GM23338 (cell line): Measurements from ENCODE around the gene SLC25A4. TPM values are rescaled to one million over a fixed set of nuclear protein-coding genes. Genes with fewer than 3 reads are reported as not detected.

Experiments
- ATAC-seq: fragments of 200-7000 bp; cut with Tn5 transposase; 3 replicates; pipeline ENCODE4 v1.9.1; 2020
- DNase-seq: peaks from one replicate; pipeline ENCODE4 v3.0.0-alpha.2; 2015; ENCODE audit warnings: low spot score
- H2AFZ ChIP-seq: fragments of 200-600 bp; sonication (generic); 2 replicates; pipeline ENCODE4 v1.8.0; 2016; ENCODE audit warnings: antibody characterized with exemption, mild to moderate bottlenecking, moderate library complexity
- H3F3A ChIP-seq: fragments of 200-600 bp; sonication (generic); replicated peaks from 2 replicates; pipeline ENCODE4 v1.8.0; 2017; ENCODE audit warnings: antibody characterized with exemption, mixed run types, low read depth
- H3K27ac ChIP-seq: fragments of 200-600 bp; sonication (generic); 2 replicates; pipeline ENCODE4 v1.6.1; 2016; ENCODE audit warnings: low read depth
- H3K27me3 ChIP-seq: fragments of 200-600 bp; sonication (generic); 2 replicates; pipeline ENCODE4 v1.8.0; 2016; ENCODE audit warnings: mild to moderate bottlenecking, mixed run types, moderate library complexity; ENCODE audit not compliant: insufficient read depth
- H3K36me3 ChIP-seq: fragments of 200-600 bp; sonication (generic); 2 replicates; pipeline ENCODE4 v1.8.0; 2016; ENCODE audit warnings: mild to moderate bottlenecking; ENCODE audit not compliant: insufficient read depth
- H3K4me1 ChIP-seq: fragments of 200-600 bp; sonication (generic); 2 replicates; pipeline ENCODE4 v1.8.0; 2016; ENCODE audit warnings: mild to moderate bottlenecking, moderate library complexity; ENCODE audit not compliant: insufficient read depth
- H3K4me2 ChIP-seq: fragments of 200-600 bp; sonication (generic); 2 replicates; pipeline ENCODE4 v1.7.1; 2017; ENCODE audit warnings: mixed run types
- H3K4me3 ChIP-seq: fragments of 200-600 bp; sonication (generic); 2 replicates; pipeline ENCODE4 v1.6.1; 2016; ENCODE audit warnings: mixed run types
- H3K79me2 ChIP-seq: fragments of 200-600 bp; sonication (generic); replicated peaks from 2 replicates; pipeline ENCODE4 v1.8.0; 2017; ENCODE audit warnings: mild to moderate bottlenecking; ENCODE audit not compliant: insufficient read depth
- H3K9me2 ChIP-seq: fragments of 200-600 bp; sonication (generic); 2 replicates; pipeline ENCODE4 v1.8.0; 2017; ENCODE audit not compliant: insufficient read depth
- H4K20me1 ChIP-seq: fragments of 200-600 bp; sonication (generic); replicated peaks from 2 replicates; pipeline ENCODE4 v1.8.0; 2017; ENCODE audit warnings: mild to moderate bottlenecking; ENCODE audit not compliant: insufficient read depth
- H3K27ac Mint-ChIP-seq: 2 replicates; pipeline ENCODE4 v1.8.0; 2020; ENCODE audit warnings: inconsistent platforms, mild to moderate bottlenecking, moderate library complexity, mixed read lengths
- H3K27me3 Mint-ChIP-seq: 3 replicates; pipeline ENCODE4 v1.8.0; 2022; ENCODE audit warnings: low read depth, mild to moderate bottlenecking, moderate library complexity, mixed read lengths, inconsistent platforms; ENCODE audit not compliant: insufficient read depth, poor library complexity
- H3K36me3 Mint-ChIP-seq: 3 replicates; pipeline ENCODE4 v1.8.0; 2021; ENCODE audit warnings: low read depth, mild to moderate bottlenecking, inconsistent platforms, moderate library complexity, mixed read lengths
- H3K4me1 Mint-ChIP-seq: 3 replicates; pipeline ENCODE4 v1.8.0; 2020; ENCODE audit warnings: mild to moderate bottlenecking, inconsistent platforms, mixed read lengths
- H3K4me3 Mint-ChIP-seq: 3 replicates; pipeline ENCODE4 v1.8.0; 2021; ENCODE audit warnings: moderate library complexity, mild to moderate bottlenecking, inconsistent platforms, mixed read lengths
- H3K9me3 Mint-ChIP-seq: 3 replicates; pipeline ENCODE4 v1.8.0; 2020; ENCODE audit warnings: moderate library complexity, mild to moderate bottlenecking, inconsistent platforms, mixed read lengths
- CREB1 ChIP-seq: fragments of 250-450 bp; sonication (Bioruptor Pico); IDR thresholded peaks from 2 replicates; pipeline ENCODE4 v1.5.0; 2020; ENCODE audit warnings: low read depth, mild to moderate bottlenecking, moderate library complexity
- EZH2 ChIP-seq: fragments of 200-600 bp; sonication (generic); IDR thresholded peaks from one replicate; pipeline ENCODE4 v1.8.0; 2017; ENCODE audit warnings: antibody characterized with exemption, mild to moderate bottlenecking, low read depth; ENCODE audit not compliant: unreplicated experiment
- EZH2phosphoT487 ChIP-seq: fragments of 200-600 bp; sonication (generic); IDR thresholded peaks from one replicate; pipeline ENCODE4 v1.8.1; 2018; ENCODE audit warnings: antibody characterized with exemption; ENCODE audit not compliant: unreplicated experiment
- JUNB ChIP-seq: IDR thresholded peaks from one replicate; pipeline ENCODE4 v1.6.1; 2016; ENCODE audit warnings: antibody characterized with exemption; ENCODE audit not compliant: unreplicated experiment
- POLR2AphosphoS5 ChIP-seq: IDR thresholded peaks from 2 replicates; pipeline ENCODE4 v1.6.1; 2016; ENCODE audit warnings: antibody characterized with exemption, low read depth
- STAT1 ChIP-seq: IDR thresholded peaks from one replicate; pipeline ENCODE4 v1.6.1; 2016; ENCODE audit warnings: antibody characterized with exemption; ENCODE audit not compliant: unreplicated experiment
- ZNF114 ChIP-seq: fragments of 250-450 bp; sonication (Bioruptor Pico); IDR thresholded peaks from 2 replicates; pipeline ENCODE4 v1.5.0; 2020; ENCODE audit warnings: mild to moderate bottlenecking, moderate library complexity
- ZNF331 ChIP-seq: fragments of 250-450 bp; sonication (Bioruptor Pico); IDR thresholded peaks from 2 replicates; pipeline ENCODE4 v1.5.0; 2020; ENCODE audit warnings: low read depth, mild to moderate bottlenecking, moderate library complexity
- polyA plus RNA-seq: library from polyadenylated mRNA; unstranded; fragments of >200 nt; fragmentation: Nextera tagmentation; extraction: Ambion mirVana; gene quantifications from 2 replicates; pipeline ENCODE4 v1.2.1, GENCODE V29; 2016
- total RNA-seq: library from RNA; depleted of rRNA; stranded (reverse); fragments of >200 nt; shearing (Covaris generic); gene quantifications from 2 replicates; pipeline ENCODE4 v1.2.3, GENCODE V29; 2014
- TF ChIP-seq, protein P1 (sequence below), 2 experiments: fragments of 200-600 bp in 1 of 2; sonication (generic) in 1 of 2; conservative IDR thresholded peaks; 2 replicates each; pipeline versions ENCODE4 v1.5.1 to v1.6.1; 2016 to 2017; ENCODE audit warnings: antibody characterized with exemption in 2 of 2, low read depth in 2 of 2, mild to moderate bottlenecking in 2 of 2, moderate library complexity in 1 of 2
- TF ChIP-seq, protein P2 (sequence below): fragments of 250-450 bp; sonication (Bioruptor Pico); IDR thresholded peaks from 2 replicates; pipeline ENCODE4 v1.5.0; 2020; ENCODE audit warnings: mild to moderate bottlenecking, moderate library complexity

Gene SLC25A4
- total and polyA plus RNA-seq, 2 experiments from 2014 or later = 43.6 to 66.5 TPM

DNA sequence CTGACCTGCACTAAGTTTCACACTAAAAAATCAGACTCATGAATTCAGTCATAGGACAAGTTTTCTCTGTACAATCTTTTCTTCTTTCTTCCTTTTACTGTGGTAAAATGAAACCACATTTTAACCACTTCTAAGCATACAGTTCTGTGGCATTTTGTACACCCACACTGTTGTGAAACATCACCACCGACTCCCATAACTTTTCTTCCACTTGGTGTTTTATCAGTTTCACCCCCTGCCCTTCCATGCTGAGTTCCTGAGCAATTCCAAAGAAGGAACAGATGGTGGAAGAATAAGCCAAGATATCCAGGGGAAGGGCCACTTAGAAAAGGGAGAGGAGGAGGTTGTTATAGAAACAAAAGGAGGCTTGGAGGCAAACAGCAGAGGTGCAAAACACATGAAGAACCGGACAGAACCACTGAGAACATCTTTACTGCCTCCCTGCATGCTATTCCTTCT, 22.6 kb downstream of the SLC25A4 start:
- Histone ChIP-seq H3K27ac (no peak overlapping the region), H4K20me1 (no peaks in the 10 kb centered on the region), H3K4me1 (no peaks in the 10 kb centered on the region), H3K36me3 (peaks cover 6% of the 10 kb centered on the region; the same call in 1 of the 2 replicates), H3K4me2 (no peak overlapping the region), H3K9me2 (no peaks in the 10 kb centered on the region), H3K4me3 (no peak overlapping the region), H3F3A (no peaks in the 10 kb centered on the region), H3K79me2 (no peaks in the 10 kb centered on the region), H2AFZ (no peak overlapping the region), H3K27me3 (no peaks in the 10 kb centered on the region)
- TF ChIP-seq, protein P1, sequence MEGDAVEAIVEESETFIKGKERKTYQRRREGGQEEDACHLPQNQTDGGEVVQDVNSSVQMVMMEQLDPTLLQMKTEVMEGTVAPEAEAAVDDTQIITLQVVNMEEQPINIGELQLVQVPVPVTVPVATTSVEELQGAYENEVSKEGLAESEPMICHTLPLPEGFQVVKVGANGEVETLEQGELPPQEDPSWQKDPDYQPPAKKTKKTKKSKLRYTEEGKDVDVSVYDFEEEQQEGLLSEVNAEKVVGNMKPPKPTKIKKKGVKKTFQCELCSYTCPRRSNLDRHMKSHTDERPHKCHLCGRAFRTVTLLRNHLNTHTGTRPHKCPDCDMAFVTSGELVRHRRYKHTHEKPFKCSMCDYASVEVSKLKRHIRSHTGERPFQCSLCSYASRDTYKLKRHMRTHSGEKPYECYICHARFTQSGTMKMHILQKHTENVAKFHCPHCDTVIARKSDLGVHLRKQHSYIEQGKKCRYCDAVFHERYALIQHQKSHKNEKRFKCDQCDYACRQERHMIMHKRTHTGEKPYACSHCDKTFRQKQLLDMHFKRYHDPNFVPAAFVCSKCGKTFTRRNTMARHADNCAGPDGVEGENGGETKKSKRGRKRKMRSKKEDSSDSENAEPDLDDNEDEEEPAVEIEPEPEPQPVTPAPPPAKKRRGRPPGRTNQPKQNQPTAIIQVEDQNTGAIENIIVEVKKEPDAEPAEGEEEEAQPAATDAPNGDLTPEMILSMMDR (conservative IDR thresholded peaks at IDR 0.05; ENCODE audit: low read depth in 2 of 2) = no peak
- TF ChIP-seq EZH2 (no peak), ZNF331 (no peak)
- Mint-ChIP-seq H3K9me3 (no peaks in the 10 kb centered on the region), H3K27me3 (peaks cover 5% of the 10 kb centered on the region), H3K27ac (no peak overlapping the region), H3K4me3 (no peak overlapping the region), H3K36me3 (peaks cover 18% of the 10 kb centered on the region), H3K4me1 (no peaks in the 10 kb centered on the region)
- DNase-seq = no peak
- no peak for ATAC-seq

DNA sequence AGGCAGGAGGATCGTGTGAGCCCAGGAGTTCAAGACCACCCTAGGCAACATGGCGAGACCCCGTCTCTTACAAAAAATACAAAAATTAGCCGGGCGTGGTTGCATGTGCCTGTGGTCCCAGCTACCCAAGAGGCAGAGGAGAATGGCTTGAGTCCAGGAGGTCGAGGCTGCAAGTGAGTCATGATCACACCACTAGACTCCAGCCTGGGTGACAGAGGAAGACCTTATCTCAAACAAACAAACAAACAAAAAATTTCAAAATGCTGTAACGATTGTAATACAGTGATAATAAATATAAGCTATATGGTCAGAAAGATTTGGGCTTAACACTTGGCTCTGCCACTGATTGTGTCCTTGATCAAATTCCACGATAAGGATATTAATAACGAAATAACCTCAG, 24.2 kb downstream of the SLC25A4 start:
- Histone ChIP-seq H3F3A (no peaks in the 10 kb centered on the region), H3K27ac (no peak overlapping the region), H3K4me2 (no peak overlapping the region), H3K79me2 (no peaks in the 10 kb centered on the region), H3K9me2 (no peaks in the 10 kb centered on the region), H3K4me1 (peaks cover 10% of the 10 kb centered on the region; the same call in 1 of the 2 replicates), H2AFZ (no peak overlapping the region), H3K27me3 (no peaks in the 10 kb centered on the region), H3K4me3 (no peak overlapping the region), H4K20me1 (no peaks in the 10 kb centered on the region), H3K36me3 (peaks cover 5% of the 10 kb centered on the region; the same call in 1 of the 2 replicates)
- ATAC-seq (no peak), DNase-seq (no peak)
- peaks cover 5% of the 10 kb centered on the region for H3K27me3 Mint-ChIP-seq
- no peak for TF ChIP-seq ZNF114 (CRISPR knock-in tag)
- TF ChIP-seq STAT1 = no peak
- TF ChIP-seq, protein P2, sequence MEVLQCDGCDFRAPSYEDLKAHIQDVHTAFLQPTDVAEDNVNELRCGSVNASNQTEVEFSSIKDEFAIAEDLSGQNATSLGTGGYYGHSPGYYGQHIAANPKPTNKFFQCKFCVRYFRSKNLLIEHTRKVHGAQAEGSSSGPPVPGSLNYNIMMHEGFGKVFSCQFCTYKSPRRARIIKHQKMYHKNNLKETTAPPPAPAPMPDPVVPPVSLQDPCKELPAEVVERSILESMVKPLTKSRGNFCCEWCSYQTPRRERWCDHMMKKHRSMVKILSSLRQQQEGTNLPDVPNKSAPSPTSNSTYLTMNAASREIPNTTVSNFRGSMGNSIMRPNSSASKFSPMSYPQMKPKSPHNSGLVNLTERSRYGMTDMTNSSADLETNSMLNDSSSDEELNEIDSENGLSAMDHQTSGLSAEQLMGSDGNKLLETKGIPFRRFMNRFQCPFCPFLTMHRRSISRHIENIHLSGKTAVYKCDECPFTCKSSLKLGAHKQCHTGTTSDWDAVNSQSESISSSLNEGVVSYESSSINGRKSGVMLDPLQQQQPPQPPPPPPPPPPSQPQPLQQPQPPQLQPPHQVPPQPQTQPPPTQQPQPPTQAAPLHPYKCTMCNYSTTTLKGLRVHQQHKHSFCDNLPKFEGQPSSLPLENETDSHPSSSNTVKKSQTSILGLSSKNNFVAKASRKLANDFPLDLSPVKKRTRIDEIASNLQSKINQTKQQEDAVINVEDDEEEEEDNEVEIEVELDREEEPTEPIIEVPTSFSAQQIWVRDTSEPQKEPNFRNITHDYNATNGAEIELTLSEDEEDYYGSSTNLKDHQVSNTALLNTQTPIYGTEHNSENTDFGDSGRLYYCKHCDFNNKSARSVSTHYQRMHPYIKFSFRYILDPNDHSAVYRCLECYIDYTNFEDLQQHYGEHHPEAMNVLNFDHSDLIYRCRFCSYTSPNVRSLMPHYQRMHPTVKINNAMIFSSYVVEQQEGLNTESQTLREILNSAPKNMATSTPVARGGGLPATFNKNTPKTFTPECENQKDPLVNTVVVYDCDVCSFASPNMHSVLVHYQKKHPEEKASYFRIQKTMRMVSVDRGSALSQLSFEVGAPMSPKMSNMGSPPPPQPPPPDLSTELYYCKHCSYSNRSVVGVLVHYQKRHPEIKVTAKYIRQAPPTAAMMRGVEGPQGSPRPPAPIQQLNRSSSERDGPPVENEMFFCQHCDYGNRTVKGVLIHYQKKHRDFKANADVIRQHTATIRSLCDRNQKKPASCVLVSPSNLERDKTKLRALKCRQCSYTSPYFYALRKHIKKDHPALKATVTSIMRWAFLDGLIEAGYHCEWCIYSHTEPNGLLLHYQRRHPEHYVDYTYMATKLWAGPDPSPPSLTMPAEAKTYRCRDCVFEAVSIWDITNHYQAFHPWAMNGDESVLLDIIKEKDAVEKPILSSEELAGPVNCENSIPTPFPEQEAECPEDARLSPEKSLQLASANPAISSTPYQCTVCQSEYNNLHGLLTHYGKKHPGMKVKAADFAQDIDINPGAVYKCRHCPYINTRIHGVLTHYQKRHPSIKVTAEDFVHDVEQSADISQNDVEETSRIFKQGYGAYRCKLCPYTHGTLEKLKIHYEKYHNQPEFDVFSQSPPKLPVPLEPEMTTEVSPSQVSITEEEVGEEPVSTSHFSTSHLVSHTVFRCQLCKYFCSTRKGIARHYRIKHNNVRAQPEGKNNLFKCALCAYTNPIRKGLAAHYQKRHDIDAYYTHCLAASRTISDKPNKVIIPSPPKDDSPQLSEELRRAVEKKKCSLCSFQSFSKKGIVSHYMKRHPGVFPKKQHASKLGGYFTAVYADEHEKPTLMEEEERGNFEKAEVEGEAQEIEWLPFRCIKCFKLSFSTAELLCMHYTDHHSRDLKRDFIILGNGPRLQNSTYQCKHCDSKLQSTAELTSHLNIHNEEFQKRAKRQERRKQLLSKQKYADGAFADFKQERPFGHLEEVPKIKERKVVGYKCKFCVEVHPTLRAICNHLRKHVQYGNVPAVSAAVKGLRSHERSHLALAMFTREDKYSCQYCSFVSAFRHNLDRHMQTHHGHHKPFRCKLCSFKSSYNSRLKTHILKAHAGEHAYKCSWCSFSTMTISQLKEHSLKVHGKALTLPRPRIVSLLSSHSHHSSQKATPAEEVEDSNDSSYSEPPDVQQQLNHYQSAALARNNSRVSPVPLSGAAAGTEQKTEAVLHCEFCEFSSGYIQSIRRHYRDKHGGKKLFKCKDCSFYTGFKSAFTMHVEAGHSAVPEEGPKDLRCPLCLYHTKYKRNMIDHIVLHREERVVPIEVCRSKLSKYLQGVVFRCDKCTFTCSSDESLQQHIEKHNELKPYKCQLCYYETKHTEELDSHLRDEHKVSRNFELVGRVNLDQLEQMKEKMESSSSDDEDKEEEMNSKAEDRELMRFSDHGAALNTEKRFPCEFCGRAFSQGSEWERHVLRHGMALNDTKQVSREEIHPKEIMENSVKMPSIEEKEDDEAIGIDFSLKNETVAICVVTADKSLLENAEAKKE (CRISPR knock-in tag) = no peak
- no peak for TF ChIP-seq POLR2AphosphoS5
- TF ChIP-seq EZH2phosphoT487 = no peak
- TF ChIP-seq JUNB = no peak
- no peak for TF ChIP-seq EZH2
- no peak for TF ChIP-seq ZNF331
- TF ChIP-seq CREB1 (CRISPR knock-in tag) = no peak
- TF ChIP-seq, protein P1 (conservative IDR thresholded peaks at IDR 0.05; ENCODE audit: low read depth in 2 of 2) = no peak
- no peak overlapping the region for H3K27ac Mint-ChIP-seq
- no peak overlapping the region for H3K4me3 Mint-ChIP-seq
- H3K4me1 Mint-ChIP-seq = peaks cover 10% of the 10 kb centered on the region
- no peaks in the 10 kb centered on the region for H3K9me3 Mint-ChIP-seq
- peaks cover 17% of the 10 kb centered on the region for H3K36me3 Mint-ChIP-seq
